Measurements from ENCODE around the gene PPP2R2C. TPM values are rescaled to one million over a fixed set of nuclear protein-coding genes. Genes with fewer than 3 reads are reported as not detected.

PPP2R2C gene
- total and polyA plus RNA-seq, 2 of the 4 experiments (the other 2 are of a cell fraction): 0.03 TPM; not detected in 1

GRCh38 chr4:6356076-6356560 is 116.3 kb downstream of the PPP2R2C start:
- H3K4me1 ChIP-seq (ENCODE audit: control insufficient read depth, insufficient read depth, low read length): no peaks in the 10 kb centered on the region
- WGBS, 2 experiments (ENCODE audit: extremely low coverage in 2 of 2, insufficient read length in 1 of 2): no CpG with 5 or more reads among the region's 11 CpGs
- dilution Hi-C loops (cut with HindIII; ENCODE audit: low sequenced_read_pairs, unreplicated experiment): no loop called here

More at GRCh38 chr4:6356076-6356560, 116.3 kb downstream of the PPP2R2C start:
- H2AFZ ChIP-seq (replicated peaks; ENCODE audit: low read length, poor library complexity): no peak overlapping the region
- ChIA-PET POLR2A (ENCODE audit: unreplicated experiment) (no interaction called here), CTCF (no interaction called here)
- no peaks in the 10 kb centered on the region for H3K9me3 ChIP-seq (ENCODE audit: control insufficient read depth, insufficient read depth, low read length)
- H4K5ac ChIP-seq (ENCODE audit: low read depth, low read length): no peak overlapping the region
- no peak overlapping the region for H2BK15ac ChIP-seq (ENCODE audit: low read depth, low read length)
- no peak overlapping the region for H3K23ac ChIP-seq (ENCODE audit: low read depth, low read length)
- no peak overlapping the region for H3K9ac ChIP-seq (ENCODE audit: low read depth, low read length)
- H3K27me3 ChIP-seq (ENCODE audit: control insufficient read depth, insufficient read depth, low read length): peaks cover 6% of the 10 kb centered on the region
- in situ Hi-C loops (cut with MboI; ENCODE audit: low sequenced_read_pairs): no loop called here
- H3K4me3 ChIP-seq (ENCODE audit: insufficient read depth, low read depth, low read length): no peak overlapping the region
- no peak overlapping the region for H2BK20ac ChIP-seq (ENCODE audit: low read depth, low read length)
- H3K4me2 ChIP-seq (ENCODE audit: low read depth, low read length): no peak overlapping the region
- H3K9me1 ChIP-seq (ENCODE audit: insufficient read depth, low read length): no peaks in the 10 kb centered on the region
- intact Hi-C loops (cut with micrococcal nuclease): no loop called here
- no peak overlapping the region for H2BK120ac ChIP-seq (ENCODE audit: low read depth, low read length)
- H4K91ac ChIP-seq (ENCODE audit: insufficient read depth, low read depth, low read length): no peak overlapping the region
- no peak overlapping the region for H3K18ac ChIP-seq (ENCODE audit: low read depth, low read length)
- no peak overlapping the region for H3K14ac ChIP-seq (replicated peaks; ENCODE audit: low read depth, low read length)
- no peak overlapping the region for H2AK5ac ChIP-seq (ENCODE audit: low read depth, low read length)
- no peak overlapping the region for H4K8ac ChIP-seq (ENCODE audit: low read depth in 2 of 2, low read length in 2 of 2)
- H2BK5ac ChIP-seq (ENCODE audit: low read depth, low read length, poor library complexity, severe bottlenecking): no peak overlapping the region
- H3K56ac ChIP-seq (ENCODE audit: extremely low read depth, insufficient read depth, low read length): no peak overlapping the region
- H3K79me1 ChIP-seq (ENCODE audit: low read depth in 1 of 2, low read length in 2 of 2): no peaks in the 10 kb centered on the region
- no peak for ATAC-seq (ENCODE audit: low read depth)
- no peaks in the 10 kb centered on the region for H4K20me1 ChIP-seq (ENCODE audit: insufficient read depth, low read length)
- no TSS peak for BruUV-seq (replicated peaks)
- TF ChIP-seq USF2 (IDR thresholded peaks at IDR 0.05; ENCODE audit: low read depth, low read length) (no peak), CHD1 (IDR thresholded peaks at IDR 0.05; ENCODE audit: low read depth, low read length) (no peak), RAD21 (IDR thresholded peaks at IDR 0.05; ENCODE audit: low read length) (no peak), NFE2L2 (IDR thresholded peaks at IDR 0.05; ENCODE audit: low read depth, low read length) (no peak), RCOR1 (IDR thresholded peaks at IDR 0.05; ENCODE audit: insufficient replicate concordance, low read length) (no peak), FOS (IDR thresholded peaks at IDR 0.05; ENCODE audit: low read depth, low read length) (no peak), POLR2A (IDR thresholded peaks at IDR 0.05; ENCODE audit: low read depth, low read length) (no peak), MAZ (IDR thresholded peaks at IDR 0.05; ENCODE audit: borderline replicate concordance, low read depth, low read length) (no peak), CEBPB (IDR thresholded peaks at IDR 0.05; ENCODE audit: low read depth, low read length) (no peak), MAFK (IDR thresholded peaks at IDR 0.05; ENCODE audit: low read depth, low read length) (no peak), BHLHE40 (IDR thresholded peaks at IDR 0.05; ENCODE audit: low read depth, low read length) (no peak), SMC3 (IDR thresholded peaks at IDR 0.05; ENCODE audit: low read depth, low read length) (no peak), MXI1 (IDR thresholded peaks at IDR 0.05; ENCODE audit: borderline replicate concordance, low read depth, low read length) (no peak), RFX5 (IDR thresholded peaks at IDR 0.05; ENCODE audit: low read depth, low read length) (no peak)
- TF ChIP-seq, protein P1, sequence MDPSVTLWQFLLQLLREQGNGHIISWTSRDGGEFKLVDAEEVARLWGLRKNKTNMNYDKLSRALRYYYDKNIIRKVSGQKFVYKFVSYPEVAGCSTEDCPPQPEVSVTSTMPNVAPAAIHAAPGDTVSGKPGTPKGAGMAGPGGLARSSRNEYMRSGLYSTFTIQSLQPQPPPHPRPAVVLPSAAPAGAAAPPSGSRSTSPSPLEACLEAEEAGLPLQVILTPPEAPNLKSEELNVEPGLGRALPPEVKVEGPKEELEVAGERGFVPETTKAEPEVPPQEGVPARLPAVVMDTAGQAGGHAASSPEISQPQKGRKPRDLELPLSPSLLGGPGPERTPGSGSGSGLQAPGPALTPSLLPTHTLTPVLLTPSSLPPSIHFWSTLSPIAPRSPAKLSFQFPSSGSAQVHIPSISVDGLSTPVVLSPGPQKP (IDR thresholded peaks at IDR 0.05; ENCODE audit: borderline replicate concordance, low read depth, low read length): no peak
- TF ChIP-seq, protein P2, sequence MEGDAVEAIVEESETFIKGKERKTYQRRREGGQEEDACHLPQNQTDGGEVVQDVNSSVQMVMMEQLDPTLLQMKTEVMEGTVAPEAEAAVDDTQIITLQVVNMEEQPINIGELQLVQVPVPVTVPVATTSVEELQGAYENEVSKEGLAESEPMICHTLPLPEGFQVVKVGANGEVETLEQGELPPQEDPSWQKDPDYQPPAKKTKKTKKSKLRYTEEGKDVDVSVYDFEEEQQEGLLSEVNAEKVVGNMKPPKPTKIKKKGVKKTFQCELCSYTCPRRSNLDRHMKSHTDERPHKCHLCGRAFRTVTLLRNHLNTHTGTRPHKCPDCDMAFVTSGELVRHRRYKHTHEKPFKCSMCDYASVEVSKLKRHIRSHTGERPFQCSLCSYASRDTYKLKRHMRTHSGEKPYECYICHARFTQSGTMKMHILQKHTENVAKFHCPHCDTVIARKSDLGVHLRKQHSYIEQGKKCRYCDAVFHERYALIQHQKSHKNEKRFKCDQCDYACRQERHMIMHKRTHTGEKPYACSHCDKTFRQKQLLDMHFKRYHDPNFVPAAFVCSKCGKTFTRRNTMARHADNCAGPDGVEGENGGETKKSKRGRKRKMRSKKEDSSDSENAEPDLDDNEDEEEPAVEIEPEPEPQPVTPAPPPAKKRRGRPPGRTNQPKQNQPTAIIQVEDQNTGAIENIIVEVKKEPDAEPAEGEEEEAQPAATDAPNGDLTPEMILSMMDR (conservative IDR thresholded peaks at IDR 0.05; ENCODE audit: low read depth, low read length): no peak
- no peaks in the 10 kb centered on the region for H3K36me3 ChIP-seq (ENCODE audit: control insufficient read depth, insufficient read depth, low read length)
- no peak overlapping the region for H3K27ac ChIP-seq (ENCODE audit: insufficient read depth, low read length)
- H2AK9ac ChIP-seq (replicated peaks; ENCODE audit: low read depth, low read length, poor library complexity): no peak overlapping the region
- H3K4ac ChIP-seq (ENCODE audit: low read depth, low read length): no peak overlapping the region
- no peak for DNase-seq

Data from IMR-90 (cell line).